ENCODE measurements around the gene LRCH1.
A peak's percentile ranks its signal among the peaks of the same experiment; 100 is the strongest.

The LRCH1 gene

DNA sequence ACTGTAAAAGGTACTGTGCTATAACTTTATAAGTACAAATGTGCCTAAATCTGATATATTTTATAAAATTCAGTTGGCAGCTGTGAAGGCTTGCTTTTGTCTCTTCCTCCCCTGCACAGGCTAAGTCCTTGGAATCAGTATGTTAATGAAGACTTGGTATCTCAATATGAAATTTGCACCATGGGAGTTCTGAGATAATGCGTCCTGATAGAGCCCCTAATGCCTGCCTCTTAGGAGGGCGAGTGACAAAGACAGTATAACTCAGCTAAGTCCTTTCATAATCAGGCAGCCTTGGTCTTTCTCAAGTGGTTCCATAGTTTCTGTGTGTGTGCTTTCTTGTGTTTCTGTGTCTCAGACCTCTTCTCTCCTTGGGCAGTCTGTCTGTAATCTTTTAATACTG, 14.7 kb downstream of the LRCH1 start:
- Mint-ChIP-seq H3K4me1 (peaks cover 41% of the 10 kb centered on the region), H3K4me3 (no peak overlapping the region), H3K27me3 (no peaks in the 10 kb centered on the region), H3K9me3 (no peaks in the 10 kb centered on the region), H3K27ac (no peak overlapping the region)
- ATAC-seq (no peak), DNase-seq (no peak)

DNA sequence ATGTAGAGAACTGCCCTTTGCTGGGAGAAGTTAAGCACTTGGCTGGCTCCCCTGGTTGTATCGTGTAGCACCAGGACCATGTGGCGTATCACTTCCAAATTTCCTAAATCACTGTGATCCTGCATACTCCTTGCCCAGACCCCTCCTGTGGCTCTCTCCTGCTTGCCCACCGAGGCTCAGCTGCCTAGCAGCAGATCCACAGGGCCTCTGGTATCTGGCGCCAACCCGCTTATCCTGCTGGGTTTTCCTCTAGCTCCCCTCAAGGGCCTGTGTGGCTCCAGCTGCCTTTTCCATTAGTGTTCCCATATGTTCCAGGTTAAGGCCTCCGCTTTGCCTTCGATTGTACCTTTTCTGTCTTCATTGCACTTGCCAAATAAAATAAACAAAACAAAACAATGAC, 16.5 kb downstream of the LRCH1 start:
- DNase-seq (no peak), ATAC-seq (no peak)
- peaks cover 42% of the 10 kb centered on the region for H3K4me1 Mint-ChIP-seq
- H3K9me3 Mint-ChIP-seq = no peaks in the 10 kb centered on the region
- H3K4me3 Mint-ChIP-seq = no peak overlapping the region
- H3K27ac Mint-ChIP-seq = no peak overlapping the region
- no peaks in the 10 kb centered on the region for H3K27me3 Mint-ChIP-seq

DNA sequence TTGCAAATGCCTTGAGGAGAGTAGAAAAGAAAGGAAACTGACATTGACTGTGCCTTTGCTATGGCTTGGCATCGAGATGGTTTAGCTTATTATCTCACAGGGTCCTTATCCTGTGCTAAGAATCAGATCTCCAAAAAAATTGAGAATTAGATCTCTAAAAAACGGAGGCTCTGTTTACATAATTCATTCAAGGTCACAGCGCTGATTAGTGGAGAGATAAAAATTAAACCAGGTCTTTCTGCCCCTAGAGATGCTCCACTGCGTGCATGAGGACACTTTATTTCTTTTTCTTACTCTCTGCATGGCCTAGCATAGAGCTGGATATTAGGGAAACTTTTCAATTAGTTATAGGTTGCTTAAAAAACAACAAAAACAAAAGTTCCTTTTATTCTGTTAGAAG, 17.3 kb downstream of the LRCH1 start:
- Mint-ChIP-seq H3K27ac (no peak overlapping the region), H3K4me1 (peaks cover 50% of the 10 kb centered on the region), H3K4me3 (no peak overlapping the region), H3K27me3 (no peaks in the 10 kb centered on the region), H3K9me3 (no peaks in the 10 kb centered on the region)
- no peak for DNase-seq
- ATAC-seq = no peak

DNA sequence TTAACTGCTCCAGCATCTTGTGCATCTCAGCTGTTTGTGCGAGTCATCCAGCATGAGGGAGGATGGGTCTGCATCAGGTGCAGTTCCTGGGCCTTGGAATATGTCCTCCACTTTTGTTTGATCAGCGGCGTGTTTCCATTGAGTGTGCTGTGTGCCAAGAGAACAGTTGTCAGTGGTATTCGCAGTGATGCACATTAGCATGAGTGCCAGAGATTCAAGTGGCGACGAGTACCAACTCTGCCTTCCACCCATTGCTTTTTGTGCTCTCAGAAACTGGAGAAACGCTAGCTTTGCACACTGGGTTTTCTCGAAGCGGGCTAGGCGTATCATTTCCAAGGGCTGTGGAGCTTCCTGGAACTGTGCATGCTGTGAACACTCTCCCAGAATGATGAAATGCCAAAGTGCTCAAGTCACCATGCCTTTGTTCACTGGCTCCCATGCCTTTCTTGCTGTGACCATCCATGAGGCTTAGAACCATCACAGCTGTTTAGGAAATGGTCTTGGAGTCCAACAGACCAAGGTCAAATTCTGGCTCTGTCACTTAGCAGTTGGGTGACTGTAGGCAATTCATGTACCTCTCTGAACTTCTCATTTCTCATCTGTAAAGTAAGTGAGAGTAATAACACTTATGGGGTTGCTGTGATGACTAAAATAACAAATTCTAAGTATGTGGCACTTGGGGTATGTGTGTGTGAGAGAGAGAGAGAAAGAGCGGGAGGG, 18.4 kb downstream of the LRCH1 start:
- no peaks in the 10 kb centered on the region for H3K9me3 Mint-ChIP-seq
- no peak overlapping the region for H3K4me3 Mint-ChIP-seq
- no peak for DNase-seq
- peak; percentile 74 for ATAC-seq
- H3K27me3 Mint-ChIP-seq = no peaks in the 10 kb centered on the region
- H3K4me1 Mint-ChIP-seq = peaks cover 51% of the 10 kb centered on the region
- H3K27ac Mint-ChIP-seq = peak overlapping the region in 1 of 2 donors; percentile 67

DNA sequence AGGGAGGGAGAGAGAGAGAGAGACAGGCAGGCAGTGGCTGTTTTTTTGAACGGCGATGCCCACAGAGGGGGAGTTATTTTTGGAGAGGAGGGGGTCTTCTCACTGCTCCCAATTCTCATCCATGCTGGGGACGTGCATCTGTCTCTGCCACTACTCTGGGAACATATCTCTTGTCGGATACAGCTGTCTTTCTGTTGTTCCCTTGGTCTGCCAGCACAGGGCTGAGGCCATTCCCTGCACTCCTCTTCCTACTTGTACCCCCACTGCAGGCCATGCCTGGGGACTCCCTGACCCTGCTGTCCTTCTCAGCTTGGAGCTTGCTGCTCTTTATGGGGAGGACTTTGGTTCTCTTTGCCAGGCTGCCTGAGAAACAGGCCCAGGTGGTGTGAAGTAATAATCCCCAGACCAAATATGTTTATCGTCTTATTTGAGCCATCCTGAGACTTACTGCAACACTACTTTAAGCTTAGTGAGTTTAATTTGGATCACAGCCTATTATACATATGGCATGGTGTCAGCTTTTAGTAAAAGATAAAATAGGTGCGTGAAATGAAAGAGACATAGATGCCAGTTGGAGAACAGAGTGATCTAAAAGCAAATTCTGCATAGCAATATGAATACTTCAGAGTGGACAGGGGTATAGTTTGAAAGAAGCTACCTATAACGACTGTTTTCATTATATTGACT, 19.1 kb downstream of the LRCH1 start:
- Mint-ChIP-seq H3K4me1 (peaks cover 51% of the 10 kb centered on the region), H3K4me3 (no peak overlapping the region), H3K27me3 (no peaks in the 10 kb centered on the region), H3K9me3 (no peaks in the 10 kb centered on the region), H3K27ac (no peak overlapping the region)
- ATAC-seq = no peak
- DNase-seq = no peak

DNA sequence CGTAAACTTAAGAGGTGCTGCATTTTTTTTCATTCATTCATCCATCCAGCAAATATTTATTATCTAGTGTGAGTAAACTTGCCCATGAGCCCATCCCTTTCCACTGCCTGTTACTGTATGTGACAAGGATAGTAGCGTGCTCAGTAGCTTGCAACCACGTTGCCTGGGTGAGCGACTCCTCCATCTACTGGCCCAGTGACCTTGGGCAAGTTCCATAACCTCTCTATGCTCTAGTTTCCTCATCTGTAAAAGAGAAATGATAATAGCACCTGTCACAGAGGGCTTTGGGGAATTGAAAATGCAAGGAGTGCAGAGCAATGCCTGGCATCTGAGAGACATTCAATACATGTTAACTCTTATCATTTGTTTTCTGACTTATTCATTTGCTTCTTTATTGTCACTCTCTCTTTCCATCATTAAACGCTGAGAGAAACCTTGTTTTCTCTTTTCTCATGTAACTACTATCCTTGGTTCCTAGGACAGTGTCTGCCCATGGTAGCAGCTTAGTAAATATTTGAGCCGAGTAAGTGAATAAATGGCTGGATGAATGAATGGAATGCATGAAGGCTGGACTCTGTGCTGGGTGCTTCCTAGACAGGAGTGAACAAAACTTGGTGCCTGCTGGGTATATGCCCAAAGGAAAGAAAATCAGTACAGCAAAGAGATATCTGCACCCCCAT, 19.9 kb downstream of the LRCH1 start:
- no peaks in the 10 kb centered on the region for H3K27me3 Mint-ChIP-seq
- H3K4me1 Mint-ChIP-seq = peaks cover 53% of the 10 kb centered on the region
- DNase-seq (no peak), ATAC-seq (no peak)
- H3K27ac Mint-ChIP-seq = no peak overlapping the region
- H3K4me3 Mint-ChIP-seq = no peak overlapping the region
- H3K9me3 Mint-ChIP-seq = no peaks in the 10 kb centered on the region

DNA sequence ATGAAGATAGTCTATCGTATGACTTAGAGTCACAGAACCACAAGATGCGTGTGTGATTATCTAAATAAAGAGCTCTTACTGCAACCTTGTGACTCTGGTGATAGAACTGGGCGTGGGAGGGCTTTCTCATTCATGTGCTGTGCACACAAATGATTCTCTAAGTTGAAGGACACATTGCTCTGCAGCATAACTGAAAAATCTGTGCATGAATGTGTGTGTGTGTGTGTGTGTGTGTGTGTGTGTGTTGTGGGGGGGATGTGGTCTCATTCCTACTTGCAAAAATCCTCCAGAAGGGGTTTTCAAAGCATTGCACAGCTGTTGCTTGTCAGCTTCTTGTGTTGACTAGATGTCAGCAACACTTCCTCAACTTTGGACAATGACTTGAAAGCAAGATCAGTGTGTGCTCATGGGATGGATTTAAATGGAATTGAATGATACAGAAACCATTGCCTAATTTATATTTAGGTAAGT, 22.4 kb downstream of the LRCH1 start:
- DNase-seq (no peak), ATAC-seq (no peak)
- H3K4me3 Mint-ChIP-seq = no peak overlapping the region
- H3K27ac Mint-ChIP-seq = no peak overlapping the region
- H3K4me1 Mint-ChIP-seq = peaks cover 67% of the 10 kb centered on the region
- H3K9me3 Mint-ChIP-seq = no peaks in the 10 kb centered on the region
- H3K27me3 Mint-ChIP-seq = no peaks in the 10 kb centered on the region

DNA sequence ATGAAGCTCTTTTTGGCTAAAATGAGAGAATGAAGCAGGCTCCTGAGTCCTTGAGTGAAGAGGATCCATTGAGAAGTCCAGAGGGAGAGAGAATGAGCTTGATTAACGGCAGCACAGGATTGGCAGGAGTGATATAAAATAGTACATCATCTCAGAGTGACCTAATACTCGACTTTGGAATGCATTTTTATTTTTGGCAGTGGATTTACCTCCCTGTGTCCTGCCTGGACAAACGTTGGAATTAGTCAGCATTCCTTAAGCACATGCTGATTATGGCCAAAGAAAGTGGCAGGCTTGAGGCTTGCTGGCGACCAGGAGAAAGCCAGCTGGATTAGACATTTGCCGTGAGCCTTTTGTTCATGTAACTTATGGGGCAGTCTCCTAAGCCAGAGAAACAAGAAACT, 22.9 kb downstream of the LRCH1 start:
- ATAC-seq (no peak), DNase-seq (no peak)
- H3K4me3 Mint-ChIP-seq = no peak overlapping the region
- no peak overlapping the region for H3K27ac Mint-ChIP-seq
- peaks cover 72% of the 10 kb centered on the region for H3K4me1 Mint-ChIP-seq
- no peaks in the 10 kb centered on the region for H3K9me3 Mint-ChIP-seq
- H3K27me3 Mint-ChIP-seq = no peaks in the 10 kb centered on the region

DNA sequence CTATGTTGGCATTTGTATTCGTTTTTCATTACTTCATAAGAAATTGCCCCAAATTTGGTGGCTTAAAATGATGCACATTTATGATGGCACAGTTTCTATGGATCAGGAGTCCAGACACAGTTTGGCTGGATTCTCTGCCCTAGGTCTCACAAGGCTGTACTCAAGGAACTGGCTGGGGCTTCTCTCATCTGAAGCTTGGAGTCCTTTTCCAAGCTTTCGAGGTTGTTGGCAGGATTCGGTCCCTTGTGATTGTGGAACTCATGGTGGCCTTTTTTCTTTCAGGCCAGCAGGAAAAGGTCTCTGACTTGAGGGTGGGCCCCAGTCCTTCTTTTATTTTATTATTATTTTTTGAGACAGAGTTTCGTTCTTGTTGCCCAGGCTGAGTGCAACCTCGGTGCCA, 23.8 kb downstream of the LRCH1 start:
- no peak for DNase-seq
- Mint-ChIP-seq H3K4me3 (no peak overlapping the region), H3K9me3 (no peaks in the 10 kb centered on the region), H3K27ac (no peak overlapping the region), H3K27me3 (no peaks in the 10 kb centered on the region), H3K4me1 (peaks cover 72% of the 10 kb centered on the region)
- ATAC-seq = no peak

DNA sequence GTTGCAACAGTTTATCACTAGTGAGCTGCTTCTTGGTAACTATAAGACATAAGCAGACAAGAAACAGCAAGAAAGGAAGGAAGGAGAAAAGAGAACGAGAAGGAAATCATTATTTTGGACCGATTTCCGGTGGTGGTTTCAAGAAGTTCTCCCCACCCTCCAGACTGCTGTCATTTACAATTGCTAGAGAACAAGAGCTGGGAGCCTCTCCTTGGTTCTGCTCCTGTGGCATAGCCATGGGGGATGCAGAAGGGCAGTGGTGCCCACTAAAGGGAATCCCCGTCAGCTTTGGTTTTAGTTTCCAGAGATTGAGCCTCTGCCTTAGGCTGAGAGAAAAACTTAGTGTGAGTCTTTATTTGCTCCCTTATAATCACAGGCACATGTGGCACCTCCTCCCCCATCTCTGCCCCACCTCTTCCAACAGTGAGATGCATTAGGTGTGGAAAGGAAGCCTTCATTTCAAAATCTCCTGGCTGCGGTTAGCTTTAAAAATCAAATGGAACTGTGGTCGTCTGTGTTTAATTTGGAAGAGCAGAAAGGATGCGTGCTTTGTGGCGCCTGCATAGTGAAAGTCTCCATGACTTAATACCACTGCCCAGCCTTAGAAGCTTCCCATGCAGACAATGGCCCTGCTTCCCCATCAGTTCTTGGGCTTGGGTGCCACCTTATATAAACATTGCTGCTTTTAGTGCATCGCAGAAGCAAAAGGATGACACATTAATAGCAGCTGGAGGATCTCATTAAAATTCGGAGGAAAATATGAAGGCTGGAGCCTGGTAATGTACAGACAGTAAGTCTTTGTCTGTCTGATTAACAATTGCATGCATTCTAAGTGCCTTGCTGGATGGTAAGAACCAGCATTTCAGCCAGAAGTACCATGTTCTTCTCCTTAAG, 25.0 kb downstream of the LRCH1 start:
- H3K4me1 Mint-ChIP-seq = peaks cover 65% of the 10 kb centered on the region
- no peak for DNase-seq
- no peaks in the 10 kb centered on the region for H3K27me3 Mint-ChIP-seq
- peak overlapping the region; percentile 44 to 65 for H3K4me3 Mint-ChIP-seq
- ATAC-seq = peak; percentile 58
- peak overlapping the region in 1 of 2 donors; percentile 62 for H3K27ac Mint-ChIP-seq
- no peaks in the 10 kb centered on the region for H3K9me3 Mint-ChIP-seq

DNA sequence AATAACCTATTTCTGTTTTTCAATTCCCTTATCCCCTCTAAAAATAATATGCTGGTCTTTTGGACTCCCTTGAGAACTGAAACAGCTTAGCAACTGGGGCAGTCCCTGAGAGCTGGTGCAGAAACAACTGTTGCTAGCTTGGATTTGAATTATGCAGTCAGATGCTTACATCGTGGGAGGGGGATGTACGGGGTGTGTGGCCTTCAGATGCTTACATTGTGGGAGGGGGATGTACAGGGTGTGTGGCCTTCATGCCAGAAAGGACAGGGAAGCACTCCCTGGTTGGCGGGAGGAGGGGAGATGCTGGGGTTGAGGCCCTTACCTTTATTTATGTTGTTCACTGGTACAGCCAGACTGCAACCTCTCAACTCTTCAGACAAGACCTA, 25.6 kb downstream of the LRCH1 start:
- Mint-ChIP-seq H3K27me3 (no peaks in the 10 kb centered on the region), H3K4me1 (peaks cover 65% of the 10 kb centered on the region), H3K4me3 (peak overlapping the region; percentile 44 to 65), H3K27ac (peak overlapping the region; percentile 60 to 65), H3K9me3 (no peaks in the 10 kb centered on the region)
- peak in 1 of 2 donors; percentile 29 for DNase-seq
- ATAC-seq = peak; percentile 91

DNA sequence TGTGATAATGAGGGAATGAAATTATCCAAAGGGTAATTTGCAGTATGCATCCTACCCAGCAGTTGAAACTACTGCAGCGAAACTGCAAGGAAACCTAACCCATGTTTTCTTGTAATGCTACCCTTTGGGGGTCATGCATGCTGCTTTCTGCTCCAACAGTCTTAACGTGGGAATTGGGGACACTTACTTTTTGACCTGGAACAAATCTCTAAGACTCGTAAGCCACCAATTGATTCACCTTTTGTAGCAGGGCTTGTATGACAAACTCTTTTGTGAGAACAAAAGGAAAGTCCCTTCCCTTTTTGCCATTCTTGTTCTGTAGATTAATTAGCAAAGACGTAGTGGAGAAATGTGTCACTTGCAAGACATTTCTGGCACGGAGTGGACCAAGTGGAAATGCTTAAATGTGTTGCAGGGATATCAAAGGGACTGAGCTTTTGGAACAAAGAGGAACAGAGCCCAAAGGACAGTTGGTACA, 27.4 kb downstream of the LRCH1 start:
- H3K27me3 Mint-ChIP-seq = no peaks in the 10 kb centered on the region
- H3K4me1 Mint-ChIP-seq = peaks cover 70% of the 10 kb centered on the region
- DNase-seq = no peak
- ATAC-seq = no peak
- H3K27ac Mint-ChIP-seq = no peak overlapping the region
- no peaks in the 10 kb centered on the region for H3K9me3 Mint-ChIP-seq
- H3K4me3 Mint-ChIP-seq = peak overlapping the region in 1 of 2 donors; percentile 3

DNA sequence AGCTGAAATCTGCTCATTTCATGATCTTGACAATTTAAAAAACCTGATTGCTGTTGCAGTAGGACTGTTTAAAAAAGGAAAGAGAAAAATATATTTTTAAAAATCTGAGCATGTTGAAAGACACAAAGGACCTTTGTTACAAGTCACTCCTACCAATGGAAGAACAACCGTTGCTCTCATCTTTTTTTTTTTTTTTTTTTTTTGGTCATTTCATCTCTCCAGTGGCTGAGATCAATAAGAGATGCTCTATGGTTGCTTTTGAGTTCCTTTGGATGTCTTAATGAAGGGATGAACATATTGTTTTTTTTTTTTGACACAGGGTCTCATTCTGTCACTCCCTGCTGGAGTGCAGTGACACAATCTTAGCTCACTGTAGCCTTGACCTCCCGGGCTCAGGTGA, 29.2 kb downstream of the LRCH1 start:
- ATAC-seq = no peak
- Mint-ChIP-seq H3K27me3 (no peaks in the 10 kb centered on the region), H3K4me3 (no peak overlapping the region), H3K27ac (no peak overlapping the region), H3K4me1 (peaks cover 76% of the 10 kb centered on the region), H3K9me3 (no peaks in the 10 kb centered on the region)
- DNase-seq = no peak

DNA sequence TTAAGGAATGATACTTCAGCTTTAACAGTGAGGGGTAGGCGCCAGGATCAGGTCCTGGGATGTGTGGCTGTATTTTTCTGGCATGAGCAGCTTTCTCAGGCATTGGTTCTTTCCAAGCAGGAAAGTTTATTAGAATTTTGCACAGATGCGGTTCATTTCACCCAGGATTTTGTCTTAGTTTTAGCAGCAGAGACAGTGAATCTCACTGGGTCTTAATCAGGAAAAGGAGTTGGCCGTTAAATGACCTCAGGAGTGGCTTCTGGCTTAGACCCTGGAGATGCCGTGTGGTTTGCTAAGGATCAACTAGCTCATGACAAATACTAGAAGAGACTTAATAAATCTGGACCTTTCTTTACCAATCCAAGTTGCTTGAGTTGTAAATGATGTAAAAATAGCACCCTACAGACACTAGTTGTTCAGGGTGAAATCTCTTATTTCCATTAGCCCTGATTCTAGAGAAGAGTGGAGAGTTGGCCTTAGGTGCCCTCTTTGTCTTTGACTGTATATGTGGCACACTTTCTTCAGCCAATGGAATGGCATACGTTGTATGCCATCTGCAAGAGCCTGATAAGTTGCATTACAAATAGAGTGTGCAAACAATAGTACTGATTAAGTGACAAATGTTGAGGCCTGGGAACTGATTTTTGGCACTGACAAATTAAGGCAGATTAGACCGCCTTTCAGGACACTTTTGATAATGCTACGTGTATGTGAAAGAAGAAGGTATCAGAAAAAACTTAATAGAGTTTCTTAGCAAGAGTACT, 34.0 kb downstream of the LRCH1 start:
- Mint-ChIP-seq H3K4me1 (peaks cover 61% of the 10 kb centered on the region), H3K27ac (no peak overlapping the region), H3K4me3 (no peak overlapping the region), H3K27me3 (no peaks in the 10 kb centered on the region), H3K9me3 (no peaks in the 10 kb centered on the region)
- DNase-seq (no peak), ATAC-seq (no peak)

Measured in stimulated activated naive CD8-positive, alpha-beta T cell treated with anti-CD3 and anti-CD28 coated beads, Interleukin-15, amount 100 ng/mL, for 72 hours (primary cell).